Measurements from ENCODE around the gene ASXL2. TPM values are rescaled to one million over a fixed set of nuclear protein-coding genes. Genes with fewer than 3 reads are reported as not detected.

The ASXL2 gene
- polyA plus RNA-seq, 2 donors = 1.9 to 2.7 TPM

GRCh38 chr2:25736899-25737515 is 141.3 kb downstream of the ASXL2 start:
- H3K4me3 ChIP-seq (ENCODE audit: low read depth in 1 of 2, low read length in 2 of 2) = no peak overlapping the region
- WGBS, 2 donors = 78 to 89% methylated on average over 6 of the region's 6 CpGs
- no peaks in the 10 kb centered on the region for H3K9me3 ChIP-seq (ENCODE audit: control insufficient read depth in 2 of 2, insufficient read depth in 1 of 2, low read depth in 1 of 2, low read length in 1 of 2)
- no peaks in the 10 kb centered on the region for H3K27me3 ChIP-seq (ENCODE audit: control insufficient read depth in 1 of 2, insufficient read depth in 2 of 2, low read length in 2 of 2)
- no peaks in the 10 kb centered on the region for H3K36me3 ChIP-seq (ENCODE audit: control insufficient read depth in 2 of 2, insufficient read depth in 2 of 2, low read length in 1 of 2)
- no peak overlapping the region for H3K27ac ChIP-seq (ENCODE audit: low read depth in 2 of 2, low read length in 1 of 2)
- no peaks in the 10 kb centered on the region for H3K4me1 ChIP-seq (ENCODE audit: control insufficient read depth in 2 of 2, insufficient read depth in 2 of 2, low read length in 1 of 2)

GRCh38 chr2:25735835-25736234 is 142.5 kb downstream of the ASXL2 start:
- Histone ChIP-seq H3K4me3 (ENCODE audit: low read depth in 1 of 2, low read length in 2 of 2) (no peak overlapping the region), H3K27me3 (ENCODE audit: control insufficient read depth in 1 of 2, insufficient read depth in 2 of 2, low read length in 2 of 2) (no peaks in the 10 kb centered on the region), H3K4me1 (ENCODE audit: control insufficient read depth in 2 of 2, insufficient read depth in 2 of 2, low read length in 1 of 2) (no peaks in the 10 kb centered on the region), H3K36me3 (ENCODE audit: control insufficient read depth in 2 of 2, insufficient read depth in 2 of 2, low read length in 1 of 2) (no peaks in the 10 kb centered on the region), H3K27ac (ENCODE audit: low read depth in 2 of 2, low read length in 1 of 2) (no peak overlapping the region), H3K9me3 (ENCODE audit: control insufficient read depth in 2 of 2, insufficient read depth in 1 of 2, low read depth in 1 of 2, low read length in 1 of 2) (no peaks in the 10 kb centered on the region)
- WGBS, 2 donors = 90% methylated on average over 1 of the region's 1 CpG

GRCh38 chr2:25728559-25728958 is 149.7 kb downstream of the ASXL2 start:
- WGBS, 2 donors = 91 to 93% methylated on average over 7 of the region's 7 CpGs
- Histone ChIP-seq H3K27me3 (ENCODE audit: control insufficient read depth in 1 of 2, insufficient read depth in 2 of 2, low read length in 2 of 2) (no peaks in the 10 kb centered on the region), H3K27ac (ENCODE audit: low read depth in 2 of 2, low read length in 1 of 2) (no peak overlapping the region), H3K4me1 (ENCODE audit: control insufficient read depth in 2 of 2, insufficient read depth in 2 of 2, low read length in 1 of 2) (no peaks in the 10 kb centered on the region), H3K4me3 (ENCODE audit: low read depth in 1 of 2, low read length in 2 of 2) (no peak overlapping the region), H3K9me3 (ENCODE audit: control insufficient read depth in 2 of 2, insufficient read depth in 1 of 2, low read depth in 1 of 2, low read length in 1 of 2) (no peaks in the 10 kb centered on the region), H3K36me3 (ENCODE audit: control insufficient read depth in 2 of 2, insufficient read depth in 2 of 2, low read length in 1 of 2) (no peaks in the 10 kb centered on the region)

- Histone ChIP-seq H3K27me3 (ENCODE audit: control insufficient read depth in 1 of 2, insufficient read depth in 2 of 2, low read length in 2 of 2) (no peaks in the 10 kb centered on the region), H3K4me3 (ENCODE audit: low read depth in 1 of 2, low read length in 2 of 2) (no peak overlapping the region), H3K27ac (ENCODE audit: low read depth in 2 of 2, low read length in 1 of 2) (no peak overlapping the region), H3K36me3 (ENCODE audit: control insufficient read depth in 2 of 2, insufficient read depth in 2 of 2, low read length in 1 of 2) (no peaks in the 10 kb centered on the region), H3K4me1 (ENCODE audit: control insufficient read depth in 2 of 2, insufficient read depth in 2 of 2, low read length in 1 of 2) (no peaks in the 10 kb centered on the region), H3K9me3 (ENCODE audit: control insufficient read depth in 2 of 2, insufficient read depth in 1 of 2, low read depth in 1 of 2, low read length in 1 of 2) (no peaks in the 10 kb centered on the region)
- WGBS, 2 donors = 52 to 59% methylated on average over 3 of the region's 3 CpGs
Measured at GRCh38 chr2:25726522-25726921, 151.8 kb downstream of the ASXL2 start.

GRCh38 chr2:25725877-25726276 is 152.4 kb downstream of the ASXL2 start:
- Histone ChIP-seq H3K4me1 (ENCODE audit: control insufficient read depth in 2 of 2, insufficient read depth in 2 of 2, low read length in 1 of 2) (no peaks in the 10 kb centered on the region), H3K36me3 (ENCODE audit: control insufficient read depth in 2 of 2, insufficient read depth in 2 of 2, low read length in 1 of 2) (no peaks in the 10 kb centered on the region), H3K27me3 (ENCODE audit: control insufficient read depth in 1 of 2, insufficient read depth in 2 of 2, low read length in 2 of 2) (no peaks in the 10 kb centered on the region), H3K27ac (ENCODE audit: low read depth in 2 of 2, low read length in 1 of 2) (no peak overlapping the region), H3K9me3 (ENCODE audit: control insufficient read depth in 2 of 2, insufficient read depth in 1 of 2, low read depth in 1 of 2, low read length in 1 of 2) (no peaks in the 10 kb centered on the region), H3K4me3 (ENCODE audit: low read depth in 1 of 2, low read length in 2 of 2) (no peak overlapping the region)
- 97 to 98% methylated on average over 3 of the region's 3 CpGs for WGBS, 2 donors

- Histone ChIP-seq H3K27ac (ENCODE audit: low read depth in 2 of 2, low read length in 1 of 2) (no peak overlapping the region), H3K4me1 (ENCODE audit: control insufficient read depth in 2 of 2, insufficient read depth in 2 of 2, low read length in 1 of 2) (peaks cover 0 to 2% of the 10 kb centered on the region in 2 donors), H3K4me3 (ENCODE audit: low read depth in 1 of 2, low read length in 2 of 2) (no peak overlapping the region), H3K36me3 (ENCODE audit: control insufficient read depth in 2 of 2, insufficient read depth in 2 of 2, low read length in 1 of 2) (no peaks in the 10 kb centered on the region), H3K27me3 (ENCODE audit: control insufficient read depth in 1 of 2, insufficient read depth in 2 of 2, low read length in 2 of 2) (no peaks in the 10 kb centered on the region), H3K9me3 (ENCODE audit: control insufficient read depth in 2 of 2, insufficient read depth in 1 of 2, low read depth in 1 of 2, low read length in 1 of 2) (no peaks in the 10 kb centered on the region)
- 90 to 93% methylated on average over 6 of the region's 6 CpGs for WGBS, 2 donors
Measured at GRCh38 chr2:25724756-25725155, 153.5 kb downstream of the ASXL2 start.

- Histone ChIP-seq H3K9me3 (ENCODE audit: control insufficient read depth in 2 of 2, insufficient read depth in 1 of 2, low read depth in 1 of 2, low read length in 1 of 2) (no peaks in the 10 kb centered on the region), H3K27me3 (ENCODE audit: control insufficient read depth in 1 of 2, insufficient read depth in 2 of 2, low read length in 2 of 2) (no peaks in the 10 kb centered on the region), H3K4me1 (ENCODE audit: control insufficient read depth in 2 of 2, insufficient read depth in 2 of 2, low read length in 1 of 2) (peaks cover 0 to 6% of the 10 kb centered on the region in 2 donors), H3K27ac (ENCODE audit: low read depth in 2 of 2, low read length in 1 of 2) (no peak overlapping the region), H3K36me3 (ENCODE audit: control insufficient read depth in 2 of 2, insufficient read depth in 2 of 2, low read length in 1 of 2) (no peaks in the 10 kb centered on the region), H3K4me3 (ENCODE audit: low read depth in 1 of 2, low read length in 2 of 2) (no peak overlapping the region)
- WGBS, 2 donors = 71 to 75% methylated on average over 3 of the region's 3 CpGs
Measured at GRCh38 chr2:25722224-25722623, 156.1 kb downstream of the ASXL2 start.

GRCh38 chr2:25720575-25720974 is 157.7 kb downstream of the ASXL2 start:
- 42 to 51% methylated on average over 1 of the region's 1 CpG for WGBS, 2 donors
- Histone ChIP-seq H3K4me1 (ENCODE audit: control insufficient read depth in 2 of 2, insufficient read depth in 2 of 2, low read length in 1 of 2) (peaks cover 0 to 6% of the 10 kb centered on the region in 2 donors), H3K9me3 (ENCODE audit: control insufficient read depth in 2 of 2, insufficient read depth in 1 of 2, low read depth in 1 of 2, low read length in 1 of 2) (no peaks in the 10 kb centered on the region), H3K36me3 (ENCODE audit: control insufficient read depth in 2 of 2, insufficient read depth in 2 of 2, low read length in 1 of 2) (no peaks in the 10 kb centered on the region), H3K27me3 (ENCODE audit: control insufficient read depth in 1 of 2, insufficient read depth in 2 of 2, low read length in 2 of 2) (no peaks in the 10 kb centered on the region), H3K27ac (ENCODE audit: low read depth in 2 of 2, low read length in 1 of 2) (peak overlapping the region; percentile 42 to 78), H3K4me3 (ENCODE audit: low read depth in 1 of 2, low read length in 2 of 2) (no peak overlapping the region)

GRCh38 chr2:25714740-25715139 is 163.5 kb downstream of the ASXL2 start:
- WGBS, 2 donors = 83% methylated on average over 1 of the region's 1 CpG
- H3K4me3 ChIP-seq (ENCODE audit: low read depth in 1 of 2, low read length in 2 of 2) = no peak overlapping the region
- no peaks in the 10 kb centered on the region for H3K36me3 ChIP-seq (ENCODE audit: control insufficient read depth in 2 of 2, insufficient read depth in 2 of 2, low read length in 1 of 2)
- no peak overlapping the region for H3K27ac ChIP-seq (ENCODE audit: low read depth in 2 of 2, low read length in 1 of 2)
- peaks cover 0 to 3% of the 10 kb centered on the region in 2 donors for H3K4me1 ChIP-seq (ENCODE audit: control insufficient read depth in 2 of 2, insufficient read depth in 2 of 2, low read length in 1 of 2)
- H3K27me3 ChIP-seq (ENCODE audit: control insufficient read depth in 1 of 2, insufficient read depth in 2 of 2, low read length in 2 of 2) = no peaks in the 10 kb centered on the region
- no peaks in the 10 kb centered on the region for H3K9me3 ChIP-seq (ENCODE audit: control insufficient read depth in 2 of 2, insufficient read depth in 1 of 2, low read depth in 1 of 2, low read length in 1 of 2)

- Histone ChIP-seq H3K4me1 (ENCODE audit: control insufficient read depth in 2 of 2, insufficient read depth in 2 of 2, low read length in 1 of 2) (no peaks in the 10 kb centered on the region), H3K36me3 (ENCODE audit: control insufficient read depth in 2 of 2, insufficient read depth in 2 of 2, low read length in 1 of 2) (no peaks in the 10 kb centered on the region), H3K9me3 (ENCODE audit: control insufficient read depth in 2 of 2, insufficient read depth in 1 of 2, low read depth in 1 of 2, low read length in 1 of 2) (no peaks in the 10 kb centered on the region), H3K4me3 (ENCODE audit: low read depth in 1 of 2, low read length in 2 of 2) (no peak overlapping the region), H3K27ac (ENCODE audit: low read depth in 2 of 2, low read length in 1 of 2) (no peak overlapping the region), H3K27me3 (ENCODE audit: control insufficient read depth in 1 of 2, insufficient read depth in 2 of 2, low read length in 2 of 2) (no peaks in the 10 kb centered on the region)
- WGBS, 2 donors = 77% methylated on average over 5 of the region's 5 CpGs
Measured at GRCh38 chr2:25712455-25712854, 165.8 kb downstream of the ASXL2 start.

All from esophagus (tissue), 2 donors.